ENCODE data around the gene STK38L.

DNA sequence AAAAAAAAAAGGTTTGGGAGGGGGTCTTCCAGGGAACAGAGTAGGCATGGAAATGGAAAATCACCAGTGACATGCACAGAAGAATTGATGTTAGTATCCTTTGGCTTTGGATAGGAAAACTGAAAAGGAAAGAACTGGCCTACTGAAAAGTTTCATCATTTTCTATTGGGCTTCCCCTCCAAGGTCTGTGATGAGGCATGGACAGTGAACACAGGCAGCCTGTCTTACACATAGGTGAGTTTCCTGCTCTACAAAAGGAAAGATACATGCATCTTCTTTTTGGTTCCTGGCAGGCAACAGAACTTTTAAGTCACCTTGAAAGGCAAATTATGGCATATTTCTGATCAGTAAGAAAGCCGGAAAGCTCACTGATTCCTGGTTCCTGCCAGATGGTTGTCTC, 94.4 kb downstream of the STK38L start:
- TF ChIP-seq, protein P1, sequence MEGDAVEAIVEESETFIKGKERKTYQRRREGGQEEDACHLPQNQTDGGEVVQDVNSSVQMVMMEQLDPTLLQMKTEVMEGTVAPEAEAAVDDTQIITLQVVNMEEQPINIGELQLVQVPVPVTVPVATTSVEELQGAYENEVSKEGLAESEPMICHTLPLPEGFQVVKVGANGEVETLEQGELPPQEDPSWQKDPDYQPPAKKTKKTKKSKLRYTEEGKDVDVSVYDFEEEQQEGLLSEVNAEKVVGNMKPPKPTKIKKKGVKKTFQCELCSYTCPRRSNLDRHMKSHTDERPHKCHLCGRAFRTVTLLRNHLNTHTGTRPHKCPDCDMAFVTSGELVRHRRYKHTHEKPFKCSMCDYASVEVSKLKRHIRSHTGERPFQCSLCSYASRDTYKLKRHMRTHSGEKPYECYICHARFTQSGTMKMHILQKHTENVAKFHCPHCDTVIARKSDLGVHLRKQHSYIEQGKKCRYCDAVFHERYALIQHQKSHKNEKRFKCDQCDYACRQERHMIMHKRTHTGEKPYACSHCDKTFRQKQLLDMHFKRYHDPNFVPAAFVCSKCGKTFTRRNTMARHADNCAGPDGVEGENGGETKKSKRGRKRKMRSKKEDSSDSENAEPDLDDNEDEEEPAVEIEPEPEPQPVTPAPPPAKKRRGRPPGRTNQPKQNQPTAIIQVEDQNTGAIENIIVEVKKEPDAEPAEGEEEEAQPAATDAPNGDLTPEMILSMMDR (optimal IDR thresholded peaks at IDR 0.05 in 1 of 3, IDR thresholded peaks at IDR 0.05 in 1 of 3, conservative IDR thresholded peaks at IDR 0.05 in 1 of 3; ENCODE audit: extremely low read depth in 1 of 3, insufficient read depth in 2 of 3, low read length in 3 of 3) = no peak
- TF ChIP-seq EZH2 (IDR thresholded peaks at IDR 0.05; ENCODE audit: low read length) = no peak
